ENCODE measurements around the gene MRPS10. TPM values are rescaled to one million over a fixed set of nuclear protein-coding genes. Genes with fewer than 3 reads are reported as not detected.
A peak's percentile ranks its signal among the peaks of the same experiment; 100 is the strongest.

The MRPS10 gene
- total RNA-seq (10 to 100 TPM; 22.6 to 25.1 TPM), polyA plus RNA-seq (10 to 100 TPM; 40.3 to 57.5 TPM)

DNA sequence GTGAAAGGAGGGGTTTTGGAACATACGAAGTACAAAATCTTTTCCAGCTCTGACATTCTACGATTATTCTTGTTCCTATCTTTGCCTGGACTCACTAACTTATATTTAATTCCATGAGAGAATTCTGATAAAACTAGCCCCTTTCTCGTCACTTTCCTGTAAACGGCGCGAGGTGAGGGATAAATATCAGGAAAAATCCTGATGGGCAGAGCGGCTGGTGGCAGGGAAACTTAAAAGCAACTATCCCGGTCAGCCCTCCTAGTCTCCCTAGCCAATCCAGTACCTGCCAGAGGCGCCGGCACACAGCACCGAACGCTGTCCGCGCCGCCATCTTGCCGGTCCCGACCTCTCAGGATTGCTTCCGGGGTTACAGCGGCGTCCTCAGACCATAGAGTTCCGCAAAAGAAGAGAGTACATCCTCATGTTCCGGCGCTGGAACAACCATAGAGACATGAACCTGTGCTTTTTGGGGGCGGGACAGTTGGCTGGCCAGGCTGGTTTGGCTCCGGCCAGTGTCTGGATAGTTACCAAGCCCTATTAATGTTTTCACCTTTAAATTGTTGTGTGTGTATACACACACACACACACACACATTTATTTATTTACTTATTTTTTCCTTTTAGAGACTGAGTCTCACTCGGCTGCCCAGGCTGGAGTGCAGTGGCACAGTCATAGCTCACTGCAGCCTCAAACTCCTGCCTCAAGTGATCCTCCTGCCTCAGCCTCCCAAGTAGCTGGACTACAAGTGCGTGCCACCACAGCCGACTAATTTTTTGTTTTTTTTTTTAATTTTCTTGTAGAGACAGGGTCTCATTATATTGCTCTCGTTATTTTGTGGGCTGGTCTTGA, at the start of gene MRPS10:
Gene MRPS10 (minus strand): TSS at position 343 of the 849 bp plus-strand sequence. CDS start 12 bp downstream, at position 331.
- peak; percentile 88 to 93 (median 90) for DNase-seq
- Mint-ChIP-seq H3K9me3 (no peaks in the 10 kb centered on the region), H3K27me3 (no peaks in the 10 kb centered on the region), H3K36me3 (peaks cover 14 to 17% of the 10 kb centered on the region in 2 donors), H3K4me1 (peaks cover 12 to 28% (median 20%) of the 10 kb centered on the region in 4 donors), H3K4me3 (peak within 1 kb of the TSS; percentile 95 to 99 (median 98)), H3K27ac (peak within 1 kb of the TSS; percentile 90 to 98 (median 97))
- Histone ChIP-seq H3K27ac (ENCODE audit: low read depth, low read length) (peak within 1 kb of the TSS; percentile 81), H3K27me3 (ENCODE audit: insufficient read depth, low read length) (no peaks in the 10 kb centered on the region), H3K9me3 (ENCODE audit: control insufficient read depth in 1 of 2, low read length in 2 of 2) (no peaks in the 10 kb centered on the region), H3K36me3 (ENCODE audit: insufficient read depth, low read length) (peaks cover 13% of the 10 kb centered on the region), H3K4me3 (ENCODE audit: low read length in 2 of 2) (peak within 1 kb of the TSS; percentile 71 to 72), H3K4me1 (ENCODE audit: insufficient read depth, low read length) (peaks cover 29% of the 10 kb centered on the region)
- intact Hi-C loops (cut with micrococcal nuclease), result loop anchor here (1.0 to 10.0 kb wide), 9 partner anchors 173 to 662 kb away; partner anchors contain the start of genes BYSL, MED20, PRICKLE4 and RPL7L1
- ChIA-PET POLR2A (ENCODE audit: partially characterized antibody) (interaction anchor here (0.6 to 2.3 kb wide), 10 partner anchors 9 to 662 kb away, joined by 3 to 8 read pairs (median 4); partner anchors contain the start of genes BYSL, MED20, RPL7L1 and TOMM6), CTCF (ENCODE audit: partially characterized antibody) (interaction anchor here (0.7 to 5.4 kb wide), 12 partner anchors 8 to 432 kb away, joined by 3 to 59 read pairs (median 4); partner anchors contain the start of genes MED20, TAF8 and TOMM6)

DNA sequence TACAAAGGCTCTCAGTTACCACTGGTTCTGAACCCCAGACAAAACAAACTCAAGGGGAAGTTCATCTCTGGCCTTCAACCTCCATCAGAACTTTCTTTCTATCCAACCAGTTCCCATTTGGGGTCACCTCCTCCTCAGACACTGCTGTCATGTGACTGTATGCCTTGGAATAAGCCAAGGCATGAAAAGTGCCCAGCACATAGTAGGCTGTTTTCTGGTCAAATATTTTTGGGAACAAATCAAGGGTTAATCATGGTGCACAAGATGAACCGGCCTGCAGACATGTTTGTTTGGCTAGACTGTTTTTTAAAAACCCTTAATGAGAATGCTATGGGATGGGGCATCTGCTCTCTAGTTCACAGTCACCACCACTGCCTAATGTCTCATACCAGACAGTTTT, 48.9 kb upstream of the MRPS10 start:
- H3K27me3 Mint-ChIP-seq, result no peaks in the 10 kb centered on the region

DNA sequence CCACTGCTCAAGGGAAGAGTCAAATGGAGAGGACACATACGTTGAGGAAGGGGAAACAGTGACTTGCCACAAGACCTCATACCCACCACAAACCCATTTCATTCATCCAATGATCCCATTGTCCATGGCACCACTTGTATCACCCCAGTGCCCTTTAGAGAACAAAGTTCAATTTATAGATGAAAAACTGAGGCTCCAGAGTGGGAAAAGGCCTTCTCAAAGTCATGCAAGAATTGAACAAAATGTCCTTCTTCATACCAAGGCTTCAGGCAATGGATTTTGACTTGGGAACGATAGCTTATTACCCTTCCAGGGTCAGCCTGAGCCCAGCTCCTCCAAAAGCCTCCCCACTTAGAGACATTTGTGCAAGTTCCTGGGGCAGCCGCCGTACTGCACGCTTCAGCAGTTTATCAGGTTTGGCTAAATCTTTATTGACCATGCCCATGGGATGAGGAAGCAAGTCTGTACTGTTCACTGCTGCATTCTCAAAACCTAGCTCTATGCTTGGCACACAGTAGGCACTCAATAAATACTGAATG, 47.3 kb upstream of the MRPS10 start:
- ChIA-PET CTCF (ENCODE audit: partially characterized antibody) (interaction anchor here (0.6 to 3.9 kb wide), 4 partner anchors 32 to 283 kb away, joined by 3 to 30 read pairs (median 6); no protein-coding TSS in a partner anchor), POLR2A (ENCODE audit: partially characterized antibody) (no interaction called here)
- Histone ChIP-seq H3K36me3 (ENCODE audit: insufficient read depth, low read length) (peaks cover 22% of the 10 kb centered on the region), H3K4me1 (ENCODE audit: insufficient read depth, low read length) (no peaks in the 10 kb centered on the region), H3K9me3 (ENCODE audit: control insufficient read depth in 1 of 2, low read length in 2 of 2) (no peaks in the 10 kb centered on the region), H3K27ac (ENCODE audit: low read depth, low read length) (no peak overlapping the region), H3K4me3 (ENCODE audit: low read length in 2 of 2) (no peak overlapping the region), H3K27me3 (ENCODE audit: insufficient read depth, low read length) (no peaks in the 10 kb centered on the region)
- Mint-ChIP-seq H3K27me3 (no peaks in the 10 kb centered on the region), H3K4me3 (no peak overlapping the region), H3K9me3 (no peaks in the 10 kb centered on the region), H3K27ac (peak overlapping the region in 2 of 7 donors; percentile 27 to 35), H3K4me1 (peaks cover 0 to 8% (median 7%) of the 10 kb centered on the region in 4 donors), H3K36me3 (peaks cover 35 to 54% of the 10 kb centered on the region in 2 donors)
- DNase-seq, result no peak
- intact Hi-C loops (cut with micrococcal nuclease), result no loop called here

More for the DNA sequence above, 48.9 kb upstream of the MRPS10 start:
- DNase-seq, result no peak
- no peak overlapping the region for H3K27ac ChIP-seq (ENCODE audit: low read depth, low read length)
- peaks cover 25% of the 10 kb centered on the region for H3K36me3 ChIP-seq (ENCODE audit: insufficient read depth, low read length)
- H3K36me3 Mint-ChIP-seq, result peaks cover 40 to 54% of the 10 kb centered on the region in 2 donors
- intact Hi-C loops (cut with micrococcal nuclease), result no loop called here
- H3K27ac Mint-ChIP-seq, result peak overlapping the region in 3 of 7 donors; percentile 13 to 60 (median 45)
- peaks cover 0 to 12% (median 7%) of the 10 kb centered on the region in 4 donors for H3K4me1 Mint-ChIP-seq
- no peaks in the 10 kb centered on the region for H3K9me3 Mint-ChIP-seq
- no peaks in the 10 kb centered on the region for H3K4me1 ChIP-seq (ENCODE audit: insufficient read depth, low read length)
- ChIA-PET POLR2A (ENCODE audit: partially characterized antibody) (no interaction called here), CTCF (ENCODE audit: partially characterized antibody) (interaction anchor here (1.1 kb wide), 1 partner anchor 281 kb away, joined by 5 read pairs; no protein-coding TSS in a partner anchor)
- H3K9me3 ChIP-seq (ENCODE audit: control insufficient read depth in 1 of 2, low read length in 2 of 2), result no peaks in the 10 kb centered on the region
- no peaks in the 10 kb centered on the region for H3K27me3 ChIP-seq (ENCODE audit: insufficient read depth, low read length)
- no peak overlapping the region for H3K4me3 Mint-ChIP-seq
- H3K4me3 ChIP-seq (ENCODE audit: low read length in 2 of 2), result no peak overlapping the region

DNA sequence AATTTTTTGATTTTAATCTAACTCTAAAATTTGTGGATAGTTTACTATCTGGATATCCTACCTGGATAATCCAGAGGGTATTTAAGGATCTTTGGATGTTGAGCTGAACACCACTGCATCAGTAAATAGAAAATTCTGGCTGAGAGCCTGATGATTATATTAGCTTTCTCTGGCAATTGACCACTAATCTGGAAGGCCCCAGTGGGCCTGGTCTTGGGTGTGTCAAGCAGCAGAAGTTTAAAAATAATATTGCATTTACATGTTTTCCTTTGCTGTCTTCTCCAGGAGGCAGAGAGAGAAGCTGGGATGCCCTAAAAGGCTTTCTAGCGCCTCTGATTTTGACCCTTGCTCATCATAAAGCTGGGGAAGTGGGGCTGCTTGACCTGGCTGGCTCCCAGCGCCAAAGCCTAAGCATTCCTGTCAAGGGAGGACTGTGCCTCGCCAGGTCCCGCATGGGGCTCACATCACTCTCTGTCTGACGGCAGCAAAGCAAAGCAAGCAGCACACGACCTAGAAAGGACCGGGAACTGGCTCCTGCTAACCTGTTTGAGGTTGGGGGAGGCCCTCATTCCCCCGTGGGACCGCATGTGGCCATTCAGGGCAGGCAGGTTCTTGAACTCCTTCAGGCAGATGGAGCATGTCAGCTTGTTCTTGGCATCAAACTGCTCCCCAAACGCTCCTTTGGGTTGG, 46.6 kb upstream of the MRPS10 start:
- Mint-ChIP-seq H3K27me3 (no peaks in the 10 kb centered on the region), H3K9me3 (no peaks in the 10 kb centered on the region), H3K27ac (peak overlapping the region in 1 of 7 donors; percentile 27), H3K36me3 (peaks cover 29 to 48% of the 10 kb centered on the region in 2 donors), H3K4me3 (no peak overlapping the region), H3K4me1 (peaks cover 0 to 8% (median 6%) of the 10 kb centered on the region in 4 donors)
- H3K4me3 ChIP-seq (ENCODE audit: low read length in 2 of 2), result no peak overlapping the region
- H3K27ac ChIP-seq (ENCODE audit: low read depth, low read length), result no peak overlapping the region
- H3K36me3 ChIP-seq (ENCODE audit: insufficient read depth, low read length), result peaks cover 16% of the 10 kb centered on the region
- ChIA-PET POLR2A (ENCODE audit: partially characterized antibody) (interaction anchor here (1.4 kb wide), 1 partner anchor 283 kb away, joined by 4 read pairs; no protein-coding TSS in a partner anchor), CTCF (ENCODE audit: partially characterized antibody) (interaction anchor here (2.5 to 3.9 kb wide), 2 partner anchors 267 to 283 kb away, joined by 9 to 30 read pairs; no protein-coding TSS in a partner anchor)
- H3K4me1 ChIP-seq (ENCODE audit: insufficient read depth, low read length), result no peaks in the 10 kb centered on the region
- no peak for DNase-seq
- H3K27me3 ChIP-seq (ENCODE audit: insufficient read depth, low read length), result no peaks in the 10 kb centered on the region
- intact Hi-C loops (cut with micrococcal nuclease), result no loop called here
- no peaks in the 10 kb centered on the region for H3K9me3 ChIP-seq (ENCODE audit: control insufficient read depth in 1 of 2, low read length in 2 of 2)

DNA sequence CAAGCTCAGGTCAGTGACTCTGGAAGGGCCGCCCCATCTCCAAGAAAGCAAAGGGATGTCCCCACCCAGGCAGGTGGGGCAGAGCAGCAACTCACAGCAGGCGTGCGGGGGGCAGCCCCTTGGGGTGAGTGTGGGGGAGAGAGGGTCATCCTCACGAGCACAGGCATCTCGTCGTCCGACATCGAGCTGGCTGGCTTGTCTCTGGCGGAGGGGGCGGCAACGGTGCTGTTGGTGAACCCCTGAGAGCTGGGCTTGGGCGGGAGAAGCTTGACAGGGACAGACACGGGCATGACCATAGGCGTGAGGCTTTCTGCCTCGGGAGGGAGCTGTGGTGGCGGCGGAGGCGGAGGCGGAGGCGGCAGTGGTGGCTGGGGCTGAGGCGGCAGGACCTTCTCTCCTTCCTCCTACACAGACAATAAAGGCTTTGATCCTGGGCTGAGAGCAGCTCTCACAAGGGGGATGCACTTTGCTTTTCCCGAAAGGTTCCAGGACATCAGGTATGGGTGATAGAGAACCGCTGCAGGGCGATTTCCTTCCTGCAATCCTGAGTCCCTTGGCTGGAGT, 45.6 kb upstream of the MRPS10 start:
- Histone ChIP-seq H3K27me3 (ENCODE audit: insufficient read depth, low read length) (no peaks in the 10 kb centered on the region), H3K36me3 (ENCODE audit: insufficient read depth, low read length) (peaks cover 14% of the 10 kb centered on the region), H3K4me1 (ENCODE audit: insufficient read depth, low read length) (no peaks in the 10 kb centered on the region), H3K9me3 (ENCODE audit: control insufficient read depth in 1 of 2, low read length in 2 of 2) (no peaks in the 10 kb centered on the region), H3K27ac (ENCODE audit: low read depth, low read length) (no peak overlapping the region), H3K4me3 (ENCODE audit: low read length in 2 of 2) (no peak overlapping the region)
- peaks cover 30 to 43% of the 10 kb centered on the region in 2 donors for H3K36me3 Mint-ChIP-seq
- intact Hi-C loops (cut with micrococcal nuclease), result no loop called here
- no peak overlapping the region for H3K4me3 Mint-ChIP-seq
- no peaks in the 10 kb centered on the region for H3K9me3 Mint-ChIP-seq
- no peak for DNase-seq
- ChIA-PET CTCF (ENCODE audit: partially characterized antibody) (interaction anchor here (2.5 to 3.9 kb wide), 2 partner anchors 269 to 284 kb away, joined by 9 to 30 read pairs; no protein-coding TSS in a partner anchor), POLR2A (ENCODE audit: partially characterized antibody) (interaction anchor here (1.2 to 1.4 kb wide), 2 partner anchors 284 kb away, joined by 3 to 4 read pairs; no protein-coding TSS in a partner anchor)
- H3K27me3 Mint-ChIP-seq, result no peaks in the 10 kb centered on the region
- peaks cover 0 to 8% (median 6%) of the 10 kb centered on the region in 4 donors for H3K4me1 Mint-ChIP-seq
- H3K27ac Mint-ChIP-seq, result peak overlapping the region in 2 of 7 donors; percentile 19 to 80

DNA sequence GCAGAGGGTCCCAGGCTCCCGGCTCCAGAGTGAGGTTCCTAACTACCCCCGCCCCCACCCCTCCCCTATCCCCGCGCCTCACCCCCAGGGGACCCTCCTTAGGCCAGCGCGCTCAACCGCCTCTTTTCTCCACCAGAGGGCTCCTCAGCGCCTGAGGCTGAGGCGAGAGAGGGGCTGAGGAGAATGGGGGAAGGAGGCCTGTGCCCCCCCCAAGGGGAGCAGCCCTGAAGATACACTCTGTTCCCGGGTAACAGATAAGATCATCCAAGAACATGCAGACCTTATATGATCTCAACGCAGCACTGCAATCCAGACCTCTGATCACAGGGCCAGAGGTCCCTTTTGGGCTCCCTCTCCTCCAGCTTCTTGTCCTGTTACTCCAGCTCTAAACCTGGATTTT, 43.3 kb upstream of the MRPS10 start:
- peak in 3 of 5 donors; percentile 11 to 25 (median 15) for DNase-seq
- Histone ChIP-seq H3K4me1 (ENCODE audit: insufficient read depth, low read length) (no peaks in the 10 kb centered on the region), H3K27me3 (ENCODE audit: insufficient read depth, low read length) (no peaks in the 10 kb centered on the region), H3K36me3 (ENCODE audit: insufficient read depth, low read length) (peaks cover 35% of the 10 kb centered on the region), H3K4me3 (ENCODE audit: low read length in 2 of 2) (no peak overlapping the region), H3K27ac (ENCODE audit: low read depth, low read length) (no peak overlapping the region), H3K9me3 (ENCODE audit: control insufficient read depth in 1 of 2, low read length in 2 of 2) (no peaks in the 10 kb centered on the region)
- H3K27me3 Mint-ChIP-seq, result no peaks in the 10 kb centered on the region
- CTCF ChIA-PET (ENCODE audit: partially characterized antibody), result interaction anchor here (0.9 to 2.7 kb wide), 12 partner anchors 8 to 291 kb away, joined by 3 to 38 read pairs (median 4); no protein-coding TSS in a partner anchor
- H3K27ac Mint-ChIP-seq, result peak overlapping the region in 1 of 7 donors; percentile 82
- intact Hi-C loops (cut with micrococcal nuclease), result loop anchor here (1.0 to 2.0 kb wide), 2 partner anchors 272 to 286 kb away; no protein-coding TSS in a partner anchor
- POLR2A ChIA-PET (ENCODE audit: partially characterized antibody), result interaction anchor here (0.8 to 1.1 kb wide), 3 partner anchors 192 to 300 kb away, joined by 3 read pairs; no protein-coding TSS in a partner anchor
- H3K4me1 Mint-ChIP-seq, result peaks cover 0 to 8% (median 6%) of the 10 kb centered on the region in 4 donors
- H3K9me3 Mint-ChIP-seq, result no peaks in the 10 kb centered on the region
- peak overlapping the region in 1 of 8 donors; percentile 29 for H3K4me3 Mint-ChIP-seq
- peaks cover 34 to 55% of the 10 kb centered on the region in 2 donors for H3K36me3 Mint-ChIP-seq

Data from CD4-positive, alpha-beta memory T cell (primary cell).